WTC11 (cell line): ENCODE data around the gene MRC2. TPM values are rescaled to one million over a fixed set of nuclear protein-coding genes. Genes with fewer than 3 reads are reported as not detected.

Experiments
- ETV6 ChIP-seq: sonication (generic); formaldehyde crosslinking; IDR thresholded peaks from 2 replicates; pipeline ENCODE4 v1.8.1; 2022; ENCODE audit warnings: mild to moderate bottlenecking, missing genetic modification reagents
- FOXK1 ChIP-seq: sonication (generic); formaldehyde crosslinking; IDR thresholded peaks from 2 replicates; pipeline ENCODE4 v1.8.0; 2022; ENCODE audit warnings: mild to moderate bottlenecking, moderate library complexity, missing genetic modification reagents
- FOXP4 ChIP-seq: sonication (generic); formaldehyde crosslinking; IDR thresholded peaks from 2 replicates; pipeline ENCODE4 v1.8.0; 2022; ENCODE audit warnings: mild to moderate bottlenecking, missing genetic modification reagents
- MXD4 ChIP-seq: fragments of 250-450 bp; sonication (Bioruptor Pico); IDR thresholded peaks from 2 replicates; pipeline ENCODE4 v1.8.0; 2021; ENCODE audit warnings: mild to moderate bottlenecking, moderate library complexity, borderline replicate concordance
- PRRX2 ChIP-seq: fragments of 250-450 bp; sonication (Bioruptor Pico); IDR thresholded peaks from 2 replicates; pipeline ENCODE4 v1.8.0; 2021; ENCODE audit warnings: mild to moderate bottlenecking
- SMAD4 ChIP-seq: sonication (generic); formaldehyde crosslinking; IDR thresholded peaks from 2 replicates; pipeline ENCODE4 v1.8.0; 2022; ENCODE audit warnings: mild to moderate bottlenecking, missing genetic modification reagents
- SP1 ChIP-seq: sonication (generic); formaldehyde crosslinking; conservative IDR thresholded peaks from 2 replicates; pipeline ENCODE4 v1.8.1; 2022; ENCODE audit warnings: missing genetic modification reagents
- TEAD1 ChIP-seq: sonication (generic); formaldehyde crosslinking; IDR thresholded peaks from 2 replicates; pipeline ENCODE4 v1.8.0; 2022; ENCODE audit warnings: mild to moderate bottlenecking, missing genetic modification reagents
- TEAD4 ChIP-seq: sonication (generic); formaldehyde crosslinking; IDR thresholded peaks from 2 replicates; pipeline ENCODE4 v1.8.0; 2022; ENCODE audit warnings: mild to moderate bottlenecking, missing genetic modification reagents
- TP53 ChIP-seq: sonication (generic); formaldehyde crosslinking; IDR thresholded peaks from 2 replicates; pipeline ENCODE4 v1.8.1; 2023; ENCODE audit warnings: mild to moderate bottlenecking, missing genetic modification reagents
- ZMAT4 ChIP-seq: fragments of 250-450 bp; sonication (Bioruptor Pico); IDR thresholded peaks from 2 replicates; pipeline ENCODE4 v1.9.0; 2021; ENCODE audit warnings: mild to moderate bottlenecking
- ZNF138 ChIP-seq: sonication (generic); formaldehyde crosslinking; conservative IDR thresholded peaks from 2 replicates; pipeline ENCODE4 v1.8.1; 2022; ENCODE audit warnings: mild to moderate bottlenecking, moderate library complexity, missing genetic modification reagents
- ZNF263 ChIP-seq: sonication (generic); formaldehyde crosslinking; IDR thresholded peaks from 2 replicates; pipeline ENCODE4 v1.8.1; 2022; ENCODE audit warnings: low read depth, mild to moderate bottlenecking, moderate library complexity, missing genetic modification reagents
- ZNF416 ChIP-seq: fragments of 250-450 bp; sonication (Bioruptor Pico); IDR thresholded peaks from 2 replicates; pipeline ENCODE4 v1.9.0; 2021; ENCODE audit warnings: mild to moderate bottlenecking, inconsistent platforms
- total RNA-seq: library from RNA; stranded (reverse); gene quantifications from 3 replicates; pipeline ENCODE4 v1.2.3, GENCODE V29; 2021
- TF ChIP-seq, protein P1 (sequence below): sonication (generic); formaldehyde crosslinking; IDR thresholded peaks from 2 replicates; pipeline ENCODE4 v1.8.1; 2023; ENCODE audit warnings: mild to moderate bottlenecking, missing genetic modification reagents
- TF ChIP-seq, protein P2 (sequence below): sonication (generic); formaldehyde crosslinking; IDR thresholded peaks from 2 replicates; pipeline ENCODE4 v1.8.1; 2023; ENCODE audit warnings: mild to moderate bottlenecking, missing genetic modification reagents, borderline replicate concordance
- TF ChIP-seq, protein P3 (sequence below): sonication (generic); formaldehyde crosslinking; IDR thresholded peaks from 2 replicates; pipeline ENCODE4 v1.8.1; 2023; ENCODE audit warnings: mild to moderate bottlenecking, missing genetic modification reagents, moderate library complexity
- TF ChIP-seq, protein P4 (sequence below): sonication (generic); formaldehyde crosslinking; IDR thresholded peaks from 2 replicates; pipeline ENCODE4 v1.8.1; 2022; ENCODE audit warnings: low read depth, missing genetic modification reagents, borderline replicate concordance
- TF ChIP-seq, protein P5 (sequence below): sonication (generic); formaldehyde crosslinking; conservative IDR thresholded peaks from 2 replicates; pipeline ENCODE4 v1.8.1; 2023; ENCODE audit warnings: mild to moderate bottlenecking, low read depth, missing genetic modification reagents, moderate library complexity
- TF ChIP-seq, protein P6 (sequence below): sonication (generic); formaldehyde crosslinking; IDR thresholded peaks from 2 replicates; pipeline ENCODE4 v1.8.0; 2022; ENCODE audit warnings: mild to moderate bottlenecking, missing genetic modification reagents

The MRC2 gene
- total RNA-seq, 1 experiment from 2014 or later: 35.3 TPM

DNA sequence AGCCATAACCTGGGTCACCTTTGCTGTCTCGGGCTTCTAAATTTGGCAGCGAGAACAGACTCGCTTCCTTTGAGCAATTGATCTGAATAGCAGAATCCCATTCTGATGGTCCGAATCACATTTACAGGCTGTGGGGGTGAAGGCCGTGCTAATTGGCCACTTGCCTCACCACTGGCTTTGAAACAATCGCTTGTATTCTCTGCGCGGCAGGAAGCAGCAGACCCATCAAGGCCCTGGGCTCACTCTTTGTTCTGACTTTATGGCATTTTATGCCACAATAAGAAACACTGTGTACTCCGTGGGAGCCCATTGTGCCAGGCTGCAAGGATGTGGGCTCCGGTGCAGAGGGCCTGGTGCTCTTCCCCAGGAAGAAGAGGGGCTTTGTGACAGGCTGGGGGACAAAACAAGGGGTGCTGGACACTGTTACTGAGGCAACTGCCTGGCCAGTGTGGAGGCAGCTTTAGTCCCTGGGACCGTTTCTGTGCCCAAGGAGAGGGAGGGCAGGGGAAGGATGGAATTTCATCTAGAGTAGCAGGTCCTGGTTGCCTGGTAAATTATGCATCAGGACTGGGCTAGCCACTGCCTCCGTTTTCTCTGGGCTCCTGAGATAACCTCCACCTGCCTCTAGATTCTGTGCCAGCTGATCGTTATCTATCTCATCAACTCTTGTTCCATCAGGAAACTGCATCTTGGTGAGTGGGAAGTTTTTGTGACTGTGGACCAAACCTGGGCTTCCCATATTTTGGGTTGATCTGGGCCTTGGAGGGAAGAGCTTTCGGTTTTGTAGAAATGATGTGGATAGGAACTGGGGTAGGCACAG, 78.5 kb downstream of the MRC2 start (continued):
- TF ChIP-seq TEAD1 (CRISPR knock-in tag): peak; percentile 98
- TF ChIP-seq, protein P1, sequence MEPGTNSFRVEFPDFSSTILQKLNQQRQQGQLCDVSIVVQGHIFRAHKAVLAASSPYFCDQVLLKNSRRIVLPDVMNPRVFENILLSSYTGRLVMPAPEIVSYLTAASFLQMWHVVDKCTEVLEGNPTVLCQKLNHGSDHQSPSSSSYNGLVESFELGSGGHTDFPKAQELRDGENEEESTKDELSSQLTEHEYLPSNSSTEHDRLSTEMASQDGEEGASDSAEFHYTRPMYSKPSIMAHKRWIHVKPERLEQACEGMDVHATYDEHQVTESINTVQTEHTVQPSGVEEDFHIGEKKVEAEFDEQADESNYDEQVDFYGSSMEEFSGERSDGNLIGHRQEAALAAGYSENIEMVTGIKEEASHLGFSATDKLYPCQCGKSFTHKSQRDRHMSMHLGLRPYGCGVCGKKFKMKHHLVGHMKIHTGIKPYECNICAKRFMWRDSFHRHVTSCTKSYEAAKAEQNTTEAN (CRISPR knock-in tag): no peak
- TF ChIP-seq ZNF416: no peak
- TF ChIP-seq TEAD4: no peak
- TF ChIP-seq, protein P2, sequence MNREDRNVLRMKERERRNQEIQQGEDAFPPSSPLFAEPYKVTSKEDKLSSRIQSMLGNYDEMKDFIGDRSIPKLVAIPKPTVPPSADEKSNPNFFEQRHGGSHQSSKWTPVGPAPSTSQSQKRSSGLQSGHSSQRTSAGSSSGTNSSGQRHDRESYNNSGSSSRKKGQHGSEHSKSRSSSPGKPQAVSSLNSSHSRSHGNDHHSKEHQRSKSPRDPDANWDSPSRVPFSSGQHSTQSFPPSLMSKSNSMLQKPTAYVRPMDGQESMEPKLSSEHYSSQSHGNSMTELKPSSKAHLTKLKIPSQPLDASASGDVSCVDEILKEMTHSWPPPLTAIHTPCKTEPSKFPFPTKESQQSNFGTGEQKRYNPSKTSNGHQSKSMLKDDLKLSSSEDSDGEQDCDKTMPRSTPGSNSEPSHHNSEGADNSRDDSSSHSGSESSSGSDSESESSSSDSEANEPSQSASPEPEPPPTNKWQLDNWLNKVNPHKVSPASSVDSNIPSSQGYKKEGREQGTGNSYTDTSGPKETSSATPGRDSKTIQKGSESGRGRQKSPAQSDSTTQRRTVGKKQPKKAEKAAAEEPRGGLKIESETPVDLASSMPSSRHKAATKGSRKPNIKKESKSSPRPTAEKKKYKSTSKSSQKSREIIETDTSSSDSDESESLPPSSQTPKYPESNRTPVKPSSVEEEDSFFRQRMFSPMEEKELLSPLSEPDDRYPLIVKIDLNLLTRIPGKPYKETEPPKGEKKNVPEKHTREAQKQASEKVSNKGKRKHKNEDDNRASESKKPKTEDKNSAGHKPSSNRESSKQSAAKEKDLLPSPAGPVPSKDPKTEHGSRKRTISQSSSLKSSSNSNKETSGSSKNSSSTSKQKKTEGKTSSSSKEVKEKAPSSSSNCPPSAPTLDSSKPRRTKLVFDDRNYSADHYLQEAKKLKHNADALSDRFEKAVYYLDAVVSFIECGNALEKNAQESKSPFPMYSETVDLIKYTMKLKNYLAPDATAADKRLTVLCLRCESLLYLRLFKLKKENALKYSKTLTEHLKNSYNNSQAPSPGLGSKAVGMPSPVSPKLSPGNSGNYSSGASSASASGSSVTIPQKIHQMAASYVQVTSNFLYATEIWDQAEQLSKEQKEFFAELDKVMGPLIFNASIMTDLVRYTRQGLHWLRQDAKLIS: no peak
- TF ChIP-seq, protein P3, sequence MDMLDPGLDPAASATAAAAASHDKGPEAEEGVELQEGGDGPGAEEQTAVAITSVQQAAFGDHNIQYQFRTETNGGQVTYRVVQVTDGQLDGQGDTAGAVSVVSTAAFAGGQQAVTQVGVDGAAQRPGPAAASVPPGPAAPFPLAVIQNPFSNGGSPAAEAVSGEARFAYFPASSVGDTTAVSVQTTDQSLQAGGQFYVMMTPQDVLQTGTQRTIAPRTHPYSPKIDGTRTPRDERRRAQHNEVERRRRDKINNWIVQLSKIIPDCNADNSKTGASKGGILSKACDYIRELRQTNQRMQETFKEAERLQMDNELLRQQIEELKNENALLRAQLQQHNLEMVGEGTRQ (CRISPR knock-in tag): no peak
- TF ChIP-seq TP53 (CRISPR knock-in tag): no peak
- TF ChIP-seq, protein P4, sequence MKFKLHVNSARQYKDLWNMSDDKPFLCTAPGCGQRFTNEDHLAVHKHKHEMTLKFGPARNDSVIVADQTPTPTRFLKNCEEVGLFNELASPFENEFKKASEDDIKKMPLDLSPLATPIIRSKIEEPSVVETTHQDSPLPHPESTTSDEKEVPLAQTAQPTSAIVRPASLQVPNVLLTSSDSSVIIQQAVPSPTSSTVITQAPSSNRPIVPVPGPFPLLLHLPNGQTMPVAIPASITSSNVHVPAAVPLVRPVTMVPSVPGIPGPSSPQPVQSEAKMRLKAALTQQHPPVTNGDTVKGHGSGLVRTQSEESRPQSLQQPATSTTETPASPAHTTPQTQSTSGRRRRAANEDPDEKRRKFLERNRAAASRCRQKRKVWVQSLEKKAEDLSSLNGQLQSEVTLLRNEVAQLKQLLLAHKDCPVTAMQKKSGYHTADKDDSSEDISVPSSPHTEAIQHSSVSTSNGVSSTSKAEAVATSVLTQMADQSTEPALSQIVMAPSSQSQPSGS (CRISPR knock-in tag): no peak
- peak; percentile 91; the same call in 1 of the 2 replicates for TF ChIP-seq FOXP4 (CRISPR knock-in tag)
- 0 out of 2 replicates have a peak, but pooled peaks have one; percentile 30 for TF ChIP-seq FOXK1 (CRISPR knock-in tag)
- TF ChIP-seq ETV6: peak; percentile 84
- no peak for TF ChIP-seq MXD4 (CRISPR knock-in tag)
- TF ChIP-seq, protein P5, sequence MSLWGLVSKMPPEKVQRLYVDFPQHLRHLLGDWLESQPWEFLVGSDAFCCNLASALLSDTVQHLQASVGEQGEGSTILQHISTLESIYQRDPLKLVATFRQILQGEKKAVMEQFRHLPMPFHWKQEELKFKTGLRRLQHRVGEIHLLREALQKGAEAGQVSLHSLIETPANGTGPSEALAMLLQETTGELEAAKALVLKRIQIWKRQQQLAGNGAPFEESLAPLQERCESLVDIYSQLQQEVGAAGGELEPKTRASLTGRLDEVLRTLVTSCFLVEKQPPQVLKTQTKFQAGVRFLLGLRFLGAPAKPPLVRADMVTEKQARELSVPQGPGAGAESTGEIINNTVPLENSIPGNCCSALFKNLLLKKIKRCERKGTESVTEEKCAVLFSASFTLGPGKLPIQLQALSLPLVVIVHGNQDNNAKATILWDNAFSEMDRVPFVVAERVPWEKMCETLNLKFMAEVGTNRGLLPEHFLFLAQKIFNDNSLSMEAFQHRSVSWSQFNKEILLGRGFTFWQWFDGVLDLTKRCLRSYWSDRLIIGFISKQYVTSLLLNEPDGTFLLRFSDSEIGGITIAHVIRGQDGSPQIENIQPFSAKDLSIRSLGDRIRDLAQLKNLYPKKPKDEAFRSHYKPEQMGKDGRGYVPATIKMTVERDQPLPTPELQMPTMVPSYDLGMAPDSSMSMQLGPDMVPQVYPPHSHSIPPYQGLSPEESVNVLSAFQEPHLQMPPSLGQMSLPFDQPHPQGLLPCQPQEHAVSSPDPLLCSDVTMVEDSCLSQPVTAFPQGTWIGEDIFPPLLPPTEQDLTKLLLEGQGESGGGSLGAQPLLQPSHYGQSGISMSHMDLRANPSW (CRISPR knock-in tag): no peak
- no peak for TF ChIP-seq ZNF138
- TF ChIP-seq SMAD4 (CRISPR knock-in tag): no peak
- TF ChIP-seq, protein P6, sequence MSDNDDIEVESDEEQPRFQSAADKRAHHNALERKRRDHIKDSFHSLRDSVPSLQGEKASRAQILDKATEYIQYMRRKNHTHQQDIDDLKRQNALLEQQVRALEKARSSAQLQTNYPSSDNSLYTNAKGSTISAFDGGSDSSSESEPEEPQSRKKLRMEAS (CRISPR knock-in tag): peak; percentile 27; the same call in 1 of the 2 replicates
- peak; percentile 40; the same call in 1 of the 2 replicates for TF ChIP-seq ZMAT4 (CRISPR knock-in tag)
- TF ChIP-seq SP1 (CRISPR knock-in tag): peak; percentile 23; the same call in 1 of the 2 replicates
- no peak for TF ChIP-seq ZNF263
- TF ChIP-seq PRRX2 (CRISPR knock-in tag): no peak
